Measurements from ENCODE around the gene ERMN.

- TF ChIP-seq POLR2AphosphoS5 (IDR thresholded peaks at IDR 0.05; ENCODE audit: low read depth, low read length): no peak
- no peak for TF ChIP-seq POLR2A (IDR thresholded peaks at IDR 0.05; ENCODE audit: low read depth, low read length)
- no peak for TF ChIP-seq SPI1 (IDR thresholded peaks at IDR 0.05; ENCODE audit: low read depth, low read length)
- TF ChIP-seq POU2F2 (IDR thresholded peaks at IDR 0.05; ENCODE audit: low read depth, low read length): no peak
Measured at GRCh38 chr2:157271590-157272203, 53.9 kb downstream of the ERMN start.

Measured in GM12891 (cell line).